Transverse colon (tissue), 4 donors: Measurements from ENCODE around the gene MSI1.

Source experiments
- CTCF ChIP-seq, 5 experiments: fragments of 200-600 bp in 3 of 5; fragments of 450-650 bp in 2 of 5; sonication (generic) in 3 of 5; IDR thresholded peaks; 1 replicate in 2 of 5; 2 replicates in 3 of 5; pipeline ENCODE4 v1.5.1; 2016 to 2017; ENCODE audit warnings: antibody characterized with exemption in 5 of 5, inconsistent platforms in 3 of 5, mild to moderate bottlenecking in 2 of 5, moderate library complexity in 1 of 5
- EP300 ChIP-seq: sonication (generic); formaldehyde crosslinking; IDR thresholded peaks from one replicate; pipeline ENCODE4 v1.6.1; 2017; ENCODE audit warnings: antibody characterized with exemption, low read depth
- POLR2A ChIP-seq: fragments of 450-650 bp; IDR thresholded peaks from one replicate; pipeline ENCODE4 v1.6.1; 2016; ENCODE audit warnings: antibody characterized with exemption, mild to moderate bottlenecking, moderate library complexity
- POLR2AphosphoS5 ChIP-seq, 3 donors: sonication (generic); formaldehyde crosslinking; IDR thresholded peaks; one replicate each; pipeline ENCODE4 v1.6.1; 2016; ENCODE audit warnings: antibody characterized with exemption in 3 of 3

- TF ChIP-seq CTCF (IDR thresholded peaks at IDR 0.05) (no peak), POLR2A (no peak), EP300 (no peak), POLR2AphosphoS5 (IDR thresholded peaks at IDR 0.05) (no peak)
Measured at GRCh38 chr12:120364487-120364886, 4.5 kb downstream of the MSI1 start.
